CD8-positive, alpha-beta memory T cell (primary cell): ENCODE data around the gene SLIRP. TPM values are rescaled to one million over a fixed set of nuclear protein-coding genes. Genes with fewer than 3 reads are reported as not detected.
"Not testable (repeated sequence)": the region's sequence is repeated elsewhere in the genome, so short reads cannot be mapped to it uniquely, and the experiment has no call there.

Experiments used
- CTCF ChIA-PET: fragments of 350-600 bp; sonication (Branson Sonifier 250); formaldehyde crosslinking; loops from one replicate; lab custom pipeline; 2021; ENCODE audit warnings: antibody characterized with exemption; lab: Charles Lee
- POLR2A ChIA-PET: fragments of 350-600 bp; sonication (Branson Sonifier 250); formaldehyde crosslinking; loops from one replicate; lab custom pipeline; 2021; ENCODE audit warnings: antibody characterized with exemption; lab: Charles Lee
- DNase-seq, 5 donors: peaks; one replicate each; pipeline versions ENCODE4 v3.0.0 to v3.0.0-alpha.2; 2020 to 2022; ENCODE audit warnings: mixed read lengths in 1 of 5
- H3K27ac ChIP-seq: one replicate; pipeline ENCODE4 v1.7.0; 2013; ENCODE audit warnings: low read depth, mild to moderate bottlenecking, low read length, moderate library complexity
- H3K27me3 ChIP-seq: 2 replicates; pipeline ENCODE4 v1.7.0; 2013; ENCODE audit warnings: low read length, mild to moderate bottlenecking; ENCODE audit not compliant: insufficient read depth, poor library complexity, severe bottlenecking
- H3K36me3 ChIP-seq: 2 replicates; pipeline ENCODE4 v1.7.0; 2013; ENCODE audit warnings: mild to moderate bottlenecking, low read length, moderate library complexity; ENCODE audit not compliant: insufficient read depth
- H3K4me1 ChIP-seq: 2 replicates; pipeline ENCODE4 v1.7.0; 2013; ENCODE audit warnings: mild to moderate bottlenecking, low read length, moderate library complexity; ENCODE audit not compliant: insufficient read depth
- H3K4me3 ChIP-seq: 2 replicates; pipeline ENCODE4 v1.7.0; 2013; ENCODE audit warnings: mild to moderate bottlenecking, low read length
- H3K9me3 ChIP-seq: 2 replicates; pipeline ENCODE4 v1.7.0; 2013; ENCODE audit warnings: mild to moderate bottlenecking, low read length
- H3K27ac Mint-ChIP-seq, 8 donors: one replicate each; pipeline ENCODE4 v1.8.0; 2020 to 2021; ENCODE audit warnings: mixed read lengths in 8 of 8, mild to moderate bottlenecking in 6 of 8, inconsistent platforms in 3 of 8, moderate library complexity in 3 of 8
- H3K27me3 Mint-ChIP-seq, 2 donors: one replicate each; pipeline ENCODE4 v1.8.0; 2020 to 2021; ENCODE audit warnings: mixed read lengths in 2 of 2, mild to moderate bottlenecking in 1 of 2, moderate library complexity in 1 of 2
- H3K36me3 Mint-ChIP-seq, 3 donors: one replicate each; pipeline ENCODE4 v1.8.0; 2020 to 2021; ENCODE audit warnings: mixed read lengths in 3 of 3, inconsistent platforms in 1 of 3, mild to moderate bottlenecking in 1 of 3
- H3K4me1 Mint-ChIP-seq, 3 donors: one replicate each; pipeline ENCODE4 v1.8.0; 2020 to 2021; ENCODE audit warnings: mixed read lengths in 3 of 3, inconsistent platforms in 1 of 3, mild to moderate bottlenecking in 1 of 3
- H3K4me3 Mint-ChIP-seq, 7 donors: one replicate each; pipeline ENCODE4 v1.8.0; 2020 to 2021; ENCODE audit warnings: mixed read lengths in 7 of 7, mild to moderate bottlenecking in 6 of 7, moderate library complexity in 4 of 7, inconsistent platforms in 2 of 7
- H3K9me3 Mint-ChIP-seq, 5 donors: one replicate each; pipeline ENCODE4 v1.8.0; 2020 to 2022; ENCODE audit warnings: mixed read lengths in 5 of 5, mild to moderate bottlenecking in 3 of 5, moderate library complexity in 2 of 5, inconsistent platforms in 1 of 5
- polyA plus RNA-seq: library from polyadenylated mRNA; unstranded; fragments of 300-500 nt; fragmentation: Illumina TruSeq; gene quantifications from one replicate; pipeline ENCODE4 v1.2.3, GENCODE V29; 2021
- total RNA-seq, 2 experiments: library from RNA; stranded (reverse); gene quantifications; one replicate each; pipeline ENCODE4 v1.2.3, GENCODE V29; 2021

The SLIRP gene
- total and polyA plus RNA-seq, 3 experiments from 2014 or later, result 162 to 218 (median 166) TPM

DNA sequence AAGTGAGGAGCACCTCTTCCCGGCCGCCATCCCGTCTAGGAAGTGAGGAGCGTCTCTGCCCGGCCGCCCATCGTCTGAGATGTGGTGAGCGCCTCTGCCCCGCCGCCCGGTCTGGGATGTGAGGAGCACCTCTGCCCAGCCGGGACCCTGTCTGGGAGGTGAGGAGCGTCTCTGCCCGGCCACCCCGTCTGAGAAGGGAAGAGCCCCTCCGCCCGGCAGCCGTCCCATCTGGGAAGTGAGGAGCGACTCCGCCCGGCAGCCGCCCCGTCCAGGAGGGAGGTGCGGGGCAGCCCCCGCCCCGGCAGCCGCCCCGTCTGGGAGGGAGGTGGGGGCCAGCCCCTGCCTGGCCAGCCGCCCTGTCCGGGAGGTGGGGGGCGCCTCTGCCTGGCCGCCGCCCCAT is 39.5 kb downstream of the SLIRP start:
- H3K9me3 ChIP-seq, H3K27me3 ChIP-seq, H3K27ac Mint-ChIP-seq, H3K27me3 Mint-ChIP-seq, H3K27ac ChIP-seq, CTCF ChIA-PET, POLR2A ChIA-PET, H3K9me3 Mint-ChIP-seq, H3K4me3 Mint-ChIP-seq, DNase-seq, H3K4me3 ChIP-seq, H3K4me1 ChIP-seq: not testable (repeated sequence)
- H3K36me3 ChIP-seq, result peaks cover 22% of the 10 kb centered on the region
- Mint-ChIP-seq H3K4me1 (peaks cover 20 to 48% (median 35%) of the 10 kb centered on the region in 3 donors), H3K36me3 (peaks cover 9 to 72% (median 23%) of the 10 kb centered on the region in 3 donors)

GRCh38 chr14:77752266-77752665 is 44.4 kb downstream of the SLIRP start:
- Mint-ChIP-seq H3K4me1 (peaks cover 31 to 65% (median 43%) of the 10 kb centered on the region in 3 donors), H3K9me3 (no peaks in the 10 kb centered on the region), H3K4me3 (no peak overlapping the region), H3K27me3 (no peaks in the 10 kb centered on the region), H3K36me3 (peaks cover 9 to 77% (median 19%) of the 10 kb centered on the region in 3 donors), H3K27ac (no peak overlapping the region)
- peaks cover 11% of the 10 kb centered on the region for H3K4me1 ChIP-seq
- H3K4me3 ChIP-seq, result no peak overlapping the region
- H3K27me3 ChIP-seq, result no peaks in the 10 kb centered on the region
- no peaks in the 10 kb centered on the region for H3K9me3 ChIP-seq
- POLR2A ChIA-PET, result no interaction called here
- CTCF ChIA-PET, result interaction anchor here (1.4 kb wide), 1 partner anchor 11 kb away, joined by 3 read pairs; no protein-coding TSS in a partner anchor
- peaks cover 27% of the 10 kb centered on the region for H3K36me3 ChIP-seq
- no peak overlapping the region for H3K27ac ChIP-seq
- no peak for DNase-seq

DNA sequence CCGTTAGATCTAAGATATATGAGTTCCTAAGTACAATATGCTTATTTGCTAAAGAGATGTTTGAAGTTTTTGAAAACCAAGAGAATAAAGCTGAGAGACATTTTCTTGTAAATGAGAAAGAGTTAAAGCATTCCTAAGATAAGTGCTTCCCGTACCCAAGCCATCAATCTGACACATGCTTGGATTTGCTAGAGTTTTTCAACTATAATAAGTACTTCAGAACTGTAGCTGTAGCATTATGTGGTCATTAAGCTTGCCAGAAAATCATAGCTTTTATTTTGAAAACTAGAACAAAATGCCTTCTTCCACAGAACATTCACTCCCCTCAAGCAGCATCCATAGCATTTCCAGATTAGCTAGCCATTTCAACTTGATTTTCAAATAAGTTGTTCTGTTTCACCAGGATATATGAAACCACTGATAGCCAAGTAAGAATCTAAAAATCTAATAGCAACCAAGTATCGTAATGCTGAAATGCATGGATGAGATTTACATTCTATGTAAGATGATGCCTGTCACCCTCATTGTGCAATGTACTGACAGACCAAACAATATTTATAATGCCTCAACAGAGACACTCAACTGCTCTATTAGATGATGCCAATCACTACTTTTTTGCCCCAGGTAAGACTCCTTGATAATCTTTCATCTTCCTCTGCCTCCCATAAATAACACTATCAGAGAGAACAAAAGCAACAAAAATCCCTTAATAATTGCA is 45.1 kb downstream of the SLIRP start:
- Histone ChIP-seq H3K4me3 (no peak overlapping the region), H3K4me1 (peaks cover 13% of the 10 kb centered on the region), H3K36me3 (peaks cover 27% of the 10 kb centered on the region), H3K9me3 (no peaks in the 10 kb centered on the region), H3K27ac (no peak overlapping the region), H3K27me3 (no peaks in the 10 kb centered on the region)
- peak overlapping the region in 2 of 7 donors; percentile 2 to 6 for H3K4me3 Mint-ChIP-seq
- H3K36me3 Mint-ChIP-seq, result peaks cover 9 to 79% (median 18%) of the 10 kb centered on the region in 3 donors
- peaks cover 38 to 72% (median 50%) of the 10 kb centered on the region in 3 donors for H3K4me1 Mint-ChIP-seq
- CTCF ChIA-PET, result interaction anchor here (1.4 kb wide), 1 partner anchor 12 kb away, joined by 3 read pairs; no protein-coding TSS in a partner anchor
- no peaks in the 10 kb centered on the region for H3K27me3 Mint-ChIP-seq
- POLR2A ChIA-PET, result no interaction called here
- DNase-seq, result no peak
- H3K9me3 Mint-ChIP-seq, result no peaks in the 10 kb centered on the region
- peak overlapping the region in 5 of 8 donors; percentile 2 to 75 (median 29) for H3K27ac Mint-ChIP-seq

GRCh38 chr14:77760381-77761204 is 52.7 kb downstream of the SLIRP start, which contains the start of gene SNW1:
Gene SNW1 (minus strand): TSS chr14:77761156. CDS start chr14:77761127, 29 bp downstream.
- Mint-ChIP-seq H3K9me3 (no peaks in the 10 kb centered on the region), H3K4me3 (peak within 1 kb of the TSS; percentile 95 to 99 (median 96)), H3K4me1 (peaks cover 43 to 60% (median 48%) of the 10 kb centered on the region in 3 donors), H3K36me3 (peaks cover 0 to 38% (median 3%) of the 10 kb centered on the region in 3 donors), H3K27ac (peak within 1 kb of the TSS; percentile 96 to 99 (median 98)), H3K27me3 (no peaks in the 10 kb centered on the region)
- ChIA-PET CTCF (interaction anchor here (1.0 to 1.4 kb wide), 2 partner anchors 22 to 49 kb away, joined by 3 read pairs; no protein-coding TSS in a partner anchor), POLR2A (interaction anchor here (0.6 to 1.4 kb wide), 4 partner anchors 10 to 481 kb away, joined by 3 to 4 read pairs (median 4); partner anchors contain the start of genes ALKBH1 and SLIRP)
- Histone ChIP-seq H3K4me1 (peaks cover 43% of the 10 kb centered on the region), H3K9me3 (no peaks in the 10 kb centered on the region), H3K27me3 (no peaks in the 10 kb centered on the region), H3K36me3 (no peaks in the 10 kb centered on the region), H3K4me3 (peak within 1 kb of the TSS; percentile 97), H3K27ac (peak within 1 kb of the TSS; percentile 99)
- DNase-seq, result peak; percentile 85 to 95 (median 89)

DNA sequence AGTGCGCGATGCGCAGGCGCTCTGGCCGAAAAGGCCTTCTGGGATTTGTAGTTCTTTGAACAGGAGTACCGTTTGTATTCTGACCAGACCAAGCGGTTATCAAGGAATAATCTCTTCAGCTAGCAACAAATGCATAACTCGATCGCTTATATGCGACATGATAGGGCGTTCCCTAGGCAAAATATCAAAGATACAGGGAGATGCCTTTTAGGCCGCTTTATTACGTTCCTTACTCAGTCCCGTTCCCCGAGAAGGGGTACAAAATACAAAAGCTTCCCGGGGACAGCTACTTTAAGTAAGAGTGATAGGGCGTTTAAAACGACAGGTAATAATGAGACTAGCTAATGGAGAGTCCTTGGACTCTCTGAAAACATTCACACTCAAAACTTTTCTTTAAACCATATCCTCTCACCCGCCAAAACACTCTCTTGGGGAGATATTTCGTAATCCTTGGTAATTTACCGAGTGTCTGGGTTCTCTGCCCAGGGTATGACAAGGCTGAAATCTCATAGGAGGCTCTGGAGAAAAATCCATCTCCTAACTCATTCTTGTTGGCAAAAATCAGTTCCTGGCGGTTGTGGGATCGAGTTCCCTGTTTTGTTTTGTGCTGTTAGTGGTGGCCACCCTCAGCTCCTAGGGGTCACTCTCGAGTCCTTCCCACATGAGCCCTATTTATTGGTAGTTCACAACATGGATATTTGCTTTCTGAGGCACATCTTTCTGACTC is 53.5 kb downstream of the SLIRP start:
- DNase-seq, result no peak
- H3K27ac ChIP-seq, result peak overlapping the region; percentile 99
- Mint-ChIP-seq H3K27me3 (no peaks in the 10 kb centered on the region), H3K9me3 (no peaks in the 10 kb centered on the region), H3K4me3 (peak overlapping the region; percentile 95 to 99 (median 96)), H3K4me1 (peaks cover 38 to 52% (median 48%) of the 10 kb centered on the region in 3 donors), H3K36me3 (peaks cover 0 to 31% (median 3%) of the 10 kb centered on the region in 3 donors), H3K27ac (peak overlapping the region; percentile 96 to 99 (median 98))
- H3K27me3 ChIP-seq, result no peaks in the 10 kb centered on the region
- POLR2A ChIA-PET, result interaction anchor here (0.6 to 1.4 kb wide), 2 partner anchors 25 to 303 kb away, joined by 3 read pairs; no protein-coding TSS in a partner anchor
- CTCF ChIA-PET, result interaction anchor here (1.0 to 1.4 kb wide), 3 partner anchors 12 to 50 kb away, joined by 3 to 8 read pairs (median 3); partner anchors contain the start of gene ADCK1
- H3K4me3 ChIP-seq, result peak overlapping the region; percentile 97
- H3K9me3 ChIP-seq, result no peaks in the 10 kb centered on the region
- peaks cover 38% of the 10 kb centered on the region for H3K4me1 ChIP-seq
- H3K36me3 ChIP-seq, result no peaks in the 10 kb centered on the region

- Mint-ChIP-seq H3K4me3 (peak overlapping the region in 1 of 7 donors; percentile 56), H3K27me3 (no peaks in the 10 kb centered on the region), H3K36me3 (peaks cover 0 to 21% (median 1%) of the 10 kb centered on the region in 3 donors), H3K4me1 (peaks cover 26 to 34% (median 30%) of the 10 kb centered on the region in 3 donors), H3K27ac (peak overlapping the region in 1 of 8 donors; percentile 59), H3K9me3 (no peaks in the 10 kb centered on the region)
- CTCF ChIA-PET, result interaction anchor here (0.6 kb wide), 1 partner anchor 35 kb away, joined by 4 read pairs; no protein-coding TSS in a partner anchor
- Histone ChIP-seq H3K27ac (no peak overlapping the region), H3K4me3 (no peak overlapping the region), H3K36me3 (no peaks in the 10 kb centered on the region), H3K9me3 (no peaks in the 10 kb centered on the region), H3K4me1 (peaks cover 27% of the 10 kb centered on the region), H3K27me3 (no peaks in the 10 kb centered on the region)
- no peak for DNase-seq
- POLR2A ChIA-PET, result no interaction called here
These were observed 55.4 kb downstream of the SLIRP start for GRCh38 chr14:77763316-77763715.

- Histone ChIP-seq H3K36me3 (no peaks in the 10 kb centered on the region), H3K4me3 (no peak overlapping the region), H3K4me1 (peaks cover 20% of the 10 kb centered on the region), H3K9me3 (no peaks in the 10 kb centered on the region), H3K27me3 (no peaks in the 10 kb centered on the region), H3K27ac (no peak overlapping the region)
- CTCF ChIA-PET, result no interaction called here
- POLR2A ChIA-PET, result interaction anchor here (0.5 kb wide), 1 partner anchor 30 kb away, joined by 7 read pairs; no protein-coding TSS in a partner anchor
- Mint-ChIP-seq H3K4me3 (no peak overlapping the region), H3K9me3 (no peaks in the 10 kb centered on the region), H3K27me3 (no peaks in the 10 kb centered on the region), H3K27ac (no peak overlapping the region), H3K4me1 (peaks cover 20 to 27% (median 24%) of the 10 kb centered on the region in 3 donors), H3K36me3 (peaks cover 0 to 14% (median 0%) of the 10 kb centered on the region in 3 donors)
- no peak for DNase-seq
These were observed 56.1 kb downstream of the SLIRP start for GRCh38 chr14:77763978-77764377.
